Glutamatergic neuron (in vitro differentiated cells): Measurements from ENCODE around the gene SMIM14. TPM values are rescaled to one million over a fixed set of nuclear protein-coding genes. Genes with fewer than 3 reads are reported as not detected.

Source experiments
- DNase-seq: peaks from one replicate; pipeline ENCODE4 v3.0.0; 2022
- H3K27ac Mint-ChIP-seq: one replicate; pipeline ENCODE4 v1.8.0; 2020; ENCODE audit warnings: mild to moderate bottlenecking, mixed read lengths, inconsistent platforms; ENCODE audit not compliant: unreplicated experiment
- H3K27me3 Mint-ChIP-seq: one replicate; pipeline ENCODE4 v1.8.0; 2020; ENCODE audit warnings: mild to moderate bottlenecking, moderate library complexity, mixed read lengths, inconsistent platforms; ENCODE audit not compliant: unreplicated experiment
- H3K36me3 Mint-ChIP-seq: one replicate; pipeline ENCODE4 v1.8.0; 2020; ENCODE audit warnings: mild to moderate bottlenecking, mixed read lengths, inconsistent platforms; ENCODE audit not compliant: unreplicated experiment
- H3K4me1 Mint-ChIP-seq: one replicate; pipeline ENCODE4 v1.8.0; 2020; ENCODE audit warnings: mild to moderate bottlenecking, low read depth, mixed read lengths, inconsistent platforms; ENCODE audit not compliant: unreplicated experiment
- H3K4me3 Mint-ChIP-seq: one replicate; pipeline ENCODE4 v1.8.0; 2020; ENCODE audit warnings: mild to moderate bottlenecking, mixed read lengths, inconsistent platforms; ENCODE audit not compliant: unreplicated experiment
- H3K9me3 Mint-ChIP-seq: one replicate; pipeline ENCODE4 v1.8.0; 2020; ENCODE audit warnings: mild to moderate bottlenecking, moderate library complexity, mixed read lengths, inconsistent platforms; ENCODE audit not compliant: unreplicated experiment
- total RNA-seq: library from RNA; stranded (reverse); fragmentation: NEBNext Ultra II Directional; extraction: Animal tissue kit (Norgen Biotek cat#: 25700); gene quantifications from one replicate; pipeline ENCODE4 v1.2.1, GENCODE V29; 2021; ENCODE audit not compliant: unreplicated experiment
- TF ChIP-seq, protein P1 (sequence below): fragments of 200-600 bp; sonication (generic); IDR thresholded peaks from one replicate; pipeline ENCODE4 v1.5.0; 2021; ENCODE audit not compliant: partially characterized antibody, unreplicated experiment

Gene SMIM14
- total RNA-seq, 1 donor from 2014 or later = 27.1 TPM

- Mint-ChIP-seq H3K27me3 (no peaks in the 10 kb centered on the region), H3K4me3 (no peak overlapping the region), H3K9me3 (peaks cover 3% of the 10 kb centered on the region), H3K36me3 (no peaks in the 10 kb centered on the region), H3K4me1 (peaks cover 12% of the 10 kb centered on the region), H3K27ac (no peak overlapping the region)
- TF ChIP-seq, protein P1, sequence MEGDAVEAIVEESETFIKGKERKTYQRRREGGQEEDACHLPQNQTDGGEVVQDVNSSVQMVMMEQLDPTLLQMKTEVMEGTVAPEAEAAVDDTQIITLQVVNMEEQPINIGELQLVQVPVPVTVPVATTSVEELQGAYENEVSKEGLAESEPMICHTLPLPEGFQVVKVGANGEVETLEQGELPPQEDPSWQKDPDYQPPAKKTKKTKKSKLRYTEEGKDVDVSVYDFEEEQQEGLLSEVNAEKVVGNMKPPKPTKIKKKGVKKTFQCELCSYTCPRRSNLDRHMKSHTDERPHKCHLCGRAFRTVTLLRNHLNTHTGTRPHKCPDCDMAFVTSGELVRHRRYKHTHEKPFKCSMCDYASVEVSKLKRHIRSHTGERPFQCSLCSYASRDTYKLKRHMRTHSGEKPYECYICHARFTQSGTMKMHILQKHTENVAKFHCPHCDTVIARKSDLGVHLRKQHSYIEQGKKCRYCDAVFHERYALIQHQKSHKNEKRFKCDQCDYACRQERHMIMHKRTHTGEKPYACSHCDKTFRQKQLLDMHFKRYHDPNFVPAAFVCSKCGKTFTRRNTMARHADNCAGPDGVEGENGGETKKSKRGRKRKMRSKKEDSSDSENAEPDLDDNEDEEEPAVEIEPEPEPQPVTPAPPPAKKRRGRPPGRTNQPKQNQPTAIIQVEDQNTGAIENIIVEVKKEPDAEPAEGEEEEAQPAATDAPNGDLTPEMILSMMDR = no peak
- no peak for DNase-seq
Observed at GRCh38 chr4:39649639-39650265, 11.1 kb upstream of the SMIM14 start.

GRCh38 chr4:39648827-39649558 lies 10.3 kb upstream of the SMIM14 start:
- Mint-ChIP-seq H3K27me3 (no peaks in the 10 kb centered on the region), H3K36me3 (no peaks in the 10 kb centered on the region), H3K4me3 (no peak overlapping the region), H3K27ac (peak overlapping the region; percentile 55), H3K9me3 (peaks cover 3% of the 10 kb centered on the region), H3K4me1 (peaks cover 12% of the 10 kb centered on the region)
- DNase-seq = peak; percentile 25
- TF ChIP-seq, protein P1 = no peak

- Mint-ChIP-seq H3K4me1 (peaks cover 12% of the 10 kb centered on the region), H3K4me3 (no peak overlapping the region), H3K27ac (no peak overlapping the region), H3K9me3 (peaks cover 3% of the 10 kb centered on the region), H3K27me3 (no peaks in the 10 kb centered on the region), H3K36me3 (no peaks in the 10 kb centered on the region)
- no peak for DNase-seq
- TF ChIP-seq, protein P1 = no peak
Observed at GRCh38 chr4:39648213-39648612, 9.5 kb upstream of the SMIM14 start.

- H3K27me3 Mint-ChIP-seq = peaks cover 8% of the 10 kb centered on the region
- no peak for DNase-seq
- peaks cover 4% of the 10 kb centered on the region for H3K9me3 Mint-ChIP-seq
- H3K36me3 Mint-ChIP-seq = no peaks in the 10 kb centered on the region
- H3K4me3 Mint-ChIP-seq = no peak overlapping the region
- H3K27ac Mint-ChIP-seq = no peak overlapping the region
- TF ChIP-seq, protein P1 = no peak
- no peaks in the 10 kb centered on the region for H3K4me1 Mint-ChIP-seq
Observed at GRCh38 chr4:39642885-39643552, 4.4 kb upstream of the SMIM14 start.
